Effector memory CD8-positive, alpha-beta T cell (primary cell): ENCODE measurements around the gene HYAL2.
"Not testable (repeated sequence)": the region's sequence is repeated elsewhere in the genome, so short reads cannot be mapped to it uniquely, and the experiment has no call there.

Experiments
- ATAC-seq: fragments of 150-1000 bp; cut with Tn5 transposase; replicated peaks from 2 replicates; pipeline ENCODE4 v1.10.0; 2021; ENCODE audit warnings: mild to moderate bottlenecking, moderate library complexity
- DNase-seq, 3 experiments: peaks; one replicate each; pipeline ENCODE4 v3.0.0; 2021
- H3K27ac Mint-ChIP-seq, 2 donors: one replicate each; pipeline ENCODE4 v1.8.0; 2022; ENCODE audit warnings: mild to moderate bottlenecking in 2 of 2, mixed read lengths in 2 of 2, moderate library complexity in 2 of 2
- H3K27me3 Mint-ChIP-seq, 2 donors: one replicate each; pipeline ENCODE4 v1.8.0; 2022; ENCODE audit warnings: mixed read lengths in 2 of 2
- H3K36me3 Mint-ChIP-seq: one replicate; pipeline ENCODE4 v1.8.0; 2022; ENCODE audit warnings: mild to moderate bottlenecking, moderate library complexity, mixed read lengths; ENCODE audit not compliant: insufficient read depth
- H3K4me1 Mint-ChIP-seq, 2 donors: one replicate each; pipeline ENCODE4 v1.8.0; 2022; ENCODE audit warnings: low read depth in 2 of 2, mixed read lengths in 2 of 2
- H3K4me3 Mint-ChIP-seq, 2 donors: one replicate each; pipeline ENCODE4 v1.8.0; 2022; ENCODE audit warnings: mild to moderate bottlenecking in 2 of 2, mixed read lengths in 2 of 2, moderate library complexity in 2 of 2
- H3K9me3 Mint-ChIP-seq, 2 donors: one replicate each; pipeline ENCODE4 v1.8.0; 2022; ENCODE audit warnings: mixed read lengths in 2 of 2

HYAL2 gene

DNA sequence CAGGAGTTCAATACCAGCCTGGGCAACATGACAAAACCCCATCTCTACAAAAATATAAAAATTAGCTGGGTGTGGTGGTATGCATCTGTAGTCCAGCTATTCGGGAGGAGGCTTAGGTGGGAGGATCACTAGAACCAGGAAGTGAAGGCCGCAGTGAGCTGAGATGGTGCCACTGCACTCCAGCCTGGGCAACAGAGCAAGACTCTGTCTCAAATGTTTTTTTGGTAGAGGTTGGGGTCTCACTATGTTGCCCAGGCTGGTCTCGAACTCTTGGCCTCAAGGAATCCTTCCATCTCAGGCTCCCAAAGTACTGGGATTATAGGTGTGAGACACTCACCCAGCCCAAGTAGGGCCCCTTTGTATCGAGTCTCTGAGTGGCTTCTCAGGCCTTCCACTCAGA, 28.5 kb downstream of the HYAL2 start:
- no peak for DNase-seq
- H3K4me3 Mint-ChIP-seq: no peak overlapping the region
- peaks cover 24 to 27% of the 10 kb centered on the region in 2 donors for H3K4me1 Mint-ChIP-seq
- H3K36me3 Mint-ChIP-seq: peaks cover 15% of the 10 kb centered on the region
- H3K27me3 Mint-ChIP-seq: no peaks in the 10 kb centered on the region
- H3K9me3 Mint-ChIP-seq: no peaks in the 10 kb centered on the region
- H3K27ac Mint-ChIP-seq: peak overlapping the region in 1 of 2 donors; percentile 86
- no peak for ATAC-seq

DNA sequence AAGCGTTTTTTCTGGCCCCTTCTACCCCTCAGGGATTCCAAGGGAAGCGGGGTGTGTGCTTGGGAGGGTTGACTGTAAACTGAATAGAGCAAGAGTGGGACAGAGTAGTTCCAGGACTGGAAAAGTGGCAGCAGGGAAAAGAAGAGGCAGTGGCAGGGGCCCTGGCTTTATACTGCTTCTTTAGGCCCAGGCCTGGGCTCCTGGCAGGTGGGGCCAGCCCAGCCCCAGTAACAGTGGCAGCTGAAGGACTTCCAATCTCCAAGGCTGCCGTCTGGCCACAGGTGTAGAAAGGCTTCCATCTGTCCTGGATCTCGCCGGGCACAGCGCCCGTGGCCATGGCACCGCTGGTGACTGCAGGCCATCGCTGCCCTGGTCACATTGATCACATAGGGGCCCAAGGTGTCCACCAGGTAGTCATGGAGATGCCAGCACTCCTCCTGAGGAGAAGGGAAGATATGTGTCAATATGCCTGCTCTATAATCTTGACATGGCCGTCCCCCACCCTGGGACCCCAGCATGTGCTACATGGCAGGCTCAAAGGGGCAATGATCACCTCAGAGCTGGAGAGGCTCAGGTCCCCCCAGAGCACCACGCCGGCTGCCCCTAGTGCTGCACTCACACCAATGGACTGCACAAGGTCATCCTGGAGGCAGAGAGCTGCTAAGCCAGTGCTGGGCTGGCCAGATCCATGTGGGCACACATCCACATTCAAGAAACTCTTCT, 29.3 kb downstream of the HYAL2 start:
- peaks cover 20% of the 10 kb centered on the region for H3K36me3 Mint-ChIP-seq
- H3K9me3 Mint-ChIP-seq: no peaks in the 10 kb centered on the region
- ATAC-seq (no peak), DNase-seq (no peak)
- H3K4me1 Mint-ChIP-seq: peaks cover 21% of the 10 kb centered on the region in 2 donors
- no peaks in the 10 kb centered on the region for H3K27me3 Mint-ChIP-seq
- H3K27ac Mint-ChIP-seq: peak overlapping the region; percentile 86 to 94
- H3K4me3 Mint-ChIP-seq: peak overlapping the region; percentile 81 to 82

DNA sequence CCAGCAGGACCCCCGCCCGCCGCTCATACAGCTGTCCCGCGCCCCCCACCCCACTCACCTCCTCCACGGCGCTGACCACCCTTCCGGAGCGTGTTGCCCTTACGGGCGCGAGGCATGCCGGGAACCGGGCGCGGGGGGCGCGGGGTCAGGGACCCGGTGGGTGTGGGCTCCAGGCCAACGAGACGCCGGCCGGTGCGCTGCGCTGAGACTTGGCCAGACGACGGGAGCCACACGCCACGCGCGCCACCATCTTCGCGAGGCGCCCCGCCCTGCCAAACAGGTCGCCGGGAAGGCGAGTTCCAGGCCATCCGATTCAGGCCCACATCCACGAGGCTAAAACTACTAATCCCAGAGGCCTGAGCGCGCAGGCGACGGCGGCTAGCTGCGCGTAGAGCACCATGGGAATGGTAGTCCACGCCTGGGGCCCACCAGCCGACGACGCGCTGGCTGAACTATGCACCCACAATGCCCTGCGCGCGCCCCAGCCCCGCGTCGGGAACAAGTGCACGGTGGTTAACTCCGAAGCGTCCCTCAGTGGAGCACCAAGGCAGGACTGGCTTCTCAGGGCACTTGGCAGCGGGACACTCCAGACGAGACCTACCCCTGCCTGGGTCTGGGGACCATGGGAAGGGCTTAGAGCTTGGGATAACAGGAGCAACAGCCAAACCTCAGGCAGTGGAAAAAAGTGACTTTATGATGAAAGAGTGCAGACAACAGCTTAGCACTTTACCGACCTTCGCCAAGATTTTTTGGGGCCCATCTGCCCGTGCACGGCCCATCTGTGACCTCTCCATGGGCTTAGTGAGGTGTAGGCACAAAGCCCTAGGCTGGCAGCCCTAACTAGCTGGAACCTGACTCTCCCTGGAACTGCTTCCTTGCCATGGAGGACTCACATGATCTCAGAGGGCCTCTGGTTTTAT, 30.1 kb downstream of the HYAL2 start, which contains the start of gene IFRD2:
IFRD2 (minus strand) TSS at position 271 of the 920 bp plus-strand sequence; CDS start at position 116, 155 bp downstream.
- DNase-seq (peak; percentile 91 to 93 (median 92)), ATAC-seq (peak; percentile 99)
- Mint-ChIP-seq H3K9me3 (no peaks in the 10 kb centered on the region), H3K4me3 (peak within 1 kb of the TSS; percentile 81 to 82), H3K36me3 (peaks cover 27% of the 10 kb centered on the region), H3K27ac (peak within 1 kb of the TSS; percentile 86 to 94), H3K4me1 (peaks cover 17 to 18% of the 10 kb centered on the region in 2 donors), H3K27me3 (no peaks in the 10 kb centered on the region)

DNA sequence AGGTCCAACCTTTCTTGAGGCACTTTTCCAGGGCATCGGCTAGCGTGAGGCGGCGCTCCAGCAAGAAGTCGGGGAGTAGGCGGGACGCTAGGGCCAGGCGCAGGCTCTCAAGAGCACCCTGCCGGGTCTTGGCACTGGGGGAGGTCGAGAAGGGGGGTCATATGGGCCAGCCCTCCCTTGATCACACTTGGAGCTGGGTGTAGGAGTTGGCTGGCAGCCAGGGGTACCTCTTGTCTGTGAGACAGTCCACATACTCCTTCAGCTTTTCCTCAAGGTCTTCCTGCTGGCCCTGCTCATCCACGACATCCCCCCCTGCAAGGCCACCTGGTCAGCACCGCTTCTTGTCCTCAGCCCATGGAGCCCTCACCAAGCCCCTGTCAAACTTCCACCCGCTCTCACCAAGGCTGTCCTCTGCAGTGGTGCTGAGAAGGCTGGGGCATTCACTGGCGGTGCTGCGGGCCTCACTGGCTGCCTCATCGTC, 32.3 kb downstream of the HYAL2 start:
- DNase-seq: no peak
- Mint-ChIP-seq H3K4me3 (no peak overlapping the region), H3K27me3 (no peaks in the 10 kb centered on the region), H3K27ac (no peak overlapping the region), H3K4me1 (peaks cover 17 to 18% of the 10 kb centered on the region in 2 donors), H3K36me3 (peaks cover 28% of the 10 kb centered on the region), H3K9me3 (no peaks in the 10 kb centered on the region)
- ATAC-seq: no peak

DNA sequence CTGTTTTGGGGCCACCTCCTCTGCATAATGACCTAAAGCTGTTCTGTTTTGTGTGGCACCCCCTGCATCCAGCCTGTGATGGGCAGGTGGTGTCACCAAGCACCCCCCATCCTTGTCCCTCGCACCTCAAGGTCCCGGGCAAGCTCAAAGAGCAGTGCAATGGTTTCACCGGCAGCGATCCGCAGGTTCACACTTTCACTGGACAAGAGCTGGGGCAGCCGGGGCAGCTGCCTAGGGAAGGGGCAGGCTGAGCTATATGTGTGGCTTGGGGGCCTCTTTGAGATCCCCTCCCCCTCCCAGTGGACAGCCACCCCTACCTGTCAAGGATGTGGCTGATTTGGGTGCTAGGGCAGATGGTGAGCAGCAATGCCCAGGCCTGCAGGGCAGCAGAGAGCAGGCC, 33.4 kb downstream of the HYAL2 start:
- H3K4me3 Mint-ChIP-seq: no peak overlapping the region
- peaks cover 17 to 18% of the 10 kb centered on the region in 2 donors for H3K4me1 Mint-ChIP-seq
- H3K27ac Mint-ChIP-seq: no peak overlapping the region

DNA sequence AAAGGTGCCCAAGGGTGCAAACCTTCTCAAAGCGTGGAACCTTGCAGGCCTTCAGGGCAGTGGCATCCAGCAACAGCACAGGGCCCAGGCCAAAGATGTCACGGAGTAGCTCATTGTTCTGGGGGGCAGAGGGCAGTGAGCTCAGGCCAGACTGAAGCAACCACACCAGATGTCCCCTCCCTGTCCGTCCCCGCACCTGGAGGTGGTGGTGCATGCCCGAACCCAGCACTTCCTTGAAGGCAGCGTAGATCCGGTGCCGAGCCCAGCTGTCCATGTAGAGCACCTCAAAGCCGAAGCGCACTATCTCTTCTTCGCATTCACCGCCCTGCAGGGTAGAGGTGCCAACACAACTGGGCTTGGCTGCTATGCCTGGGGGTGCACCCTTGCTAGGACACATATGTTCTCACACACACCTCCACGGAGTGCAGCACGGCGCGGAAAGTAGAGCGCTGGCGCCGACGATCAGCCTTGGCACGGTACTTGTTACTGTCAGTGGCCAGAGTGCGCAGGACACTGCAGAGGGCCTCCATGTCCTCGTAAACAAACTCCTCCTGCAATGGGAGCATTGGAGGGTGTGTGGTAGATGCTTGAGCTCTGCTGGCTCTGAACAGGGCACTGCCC, 34.0 kb downstream of the HYAL2 start:
- no peak for ATAC-seq
- DNase-seq: no peak
- peaks cover 31% of the 10 kb centered on the region for H3K36me3 Mint-ChIP-seq
- peaks cover 17 to 18% of the 10 kb centered on the region in 2 donors for H3K4me1 Mint-ChIP-seq
- no peak overlapping the region for H3K4me3 Mint-ChIP-seq
- H3K27me3 Mint-ChIP-seq: no peaks in the 10 kb centered on the region
- no peak overlapping the region for H3K27ac Mint-ChIP-seq
- H3K9me3 Mint-ChIP-seq: no peaks in the 10 kb centered on the region

More for the DNA sequence above, 33.4 kb downstream of the HYAL2 start:
- H3K27me3 Mint-ChIP-seq: no peaks in the 10 kb centered on the region
- DNase-seq (no peak), ATAC-seq (no peak)
- peaks cover 28% of the 10 kb centered on the region for H3K36me3 Mint-ChIP-seq
- no peaks in the 10 kb centered on the region for H3K9me3 Mint-ChIP-seq

DNA sequence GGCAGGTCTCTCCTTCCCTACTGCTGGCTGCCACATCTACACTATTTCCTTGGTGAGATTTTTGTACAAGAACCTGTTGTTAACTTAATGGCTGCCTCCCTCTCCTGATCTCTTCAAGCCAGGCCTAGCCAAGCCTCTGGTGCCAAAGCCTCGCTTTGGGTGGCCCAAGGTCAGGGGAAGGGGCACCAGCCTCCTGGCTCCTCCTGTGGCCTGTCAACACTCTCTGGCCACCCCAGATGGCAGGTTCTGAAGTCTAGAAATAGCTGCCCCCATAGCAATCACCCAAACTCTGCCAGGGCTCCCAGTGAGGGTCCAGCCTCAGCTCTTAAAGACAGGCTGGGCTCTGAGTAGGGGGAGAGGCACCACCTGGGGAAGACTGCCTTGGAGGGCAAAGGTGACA, 35.3 kb downstream of the HYAL2 start:
- DNase-seq (no peak), ATAC-seq (no peak)
- no peak overlapping the region for H3K27ac Mint-ChIP-seq
- peaks cover 26% of the 10 kb centered on the region for H3K36me3 Mint-ChIP-seq
- no peak overlapping the region for H3K4me3 Mint-ChIP-seq
- H3K27me3 Mint-ChIP-seq: no peaks in the 10 kb centered on the region
- peaks cover 7 to 10% of the 10 kb centered on the region in 2 donors for H3K4me1 Mint-ChIP-seq
- no peaks in the 10 kb centered on the region for H3K9me3 Mint-ChIP-seq

DNA sequence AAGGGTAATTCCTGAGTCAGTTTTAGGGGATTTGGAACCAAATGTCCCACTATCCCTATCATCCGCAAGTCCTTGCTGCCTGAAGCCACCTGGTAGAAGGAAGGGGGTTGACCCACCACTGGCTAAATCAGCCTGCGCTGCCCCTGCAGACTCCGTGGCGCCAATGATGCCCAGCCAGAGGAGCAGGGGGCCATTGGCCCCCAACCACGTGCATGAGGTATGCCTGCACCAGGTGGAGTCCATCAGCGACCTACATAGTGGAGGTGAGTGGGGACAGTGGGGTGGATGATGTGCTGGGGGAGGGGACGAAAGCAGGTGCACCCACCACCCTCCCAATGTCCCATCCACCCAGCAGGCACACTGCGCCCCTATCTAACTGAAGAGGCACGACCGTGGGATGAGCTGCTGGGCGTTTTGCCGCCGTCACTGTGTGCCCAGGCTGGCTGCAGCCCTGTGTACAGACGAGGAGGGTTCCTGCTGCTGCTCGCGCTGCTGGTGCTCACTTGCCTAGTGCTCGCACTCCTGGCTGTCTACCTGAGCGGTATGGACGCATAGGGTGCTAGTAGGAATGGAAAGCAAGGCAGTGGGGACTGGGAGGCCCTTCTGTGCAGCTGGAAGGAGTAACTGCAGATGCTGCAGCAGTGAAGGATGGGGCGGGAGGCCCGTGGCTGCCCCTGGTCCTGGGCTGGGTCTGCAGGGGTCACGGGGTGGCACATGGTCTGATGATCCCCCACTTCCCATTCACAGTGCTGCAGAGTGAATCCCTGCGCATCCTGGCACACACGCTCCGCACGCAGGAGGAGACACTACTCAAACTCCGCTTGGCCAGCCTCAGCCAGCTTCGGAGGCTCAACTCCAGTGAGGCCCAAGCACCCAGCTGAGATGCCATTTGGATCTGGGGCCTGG, 36.0 kb downstream of the HYAL2 start:
- Mint-ChIP-seq H3K27ac (no peak overlapping the region), H3K9me3 (no peaks in the 10 kb centered on the region), H3K27me3 (no peaks in the 10 kb centered on the region), H3K4me1 (peaks cover 6 to 8% of the 10 kb centered on the region in 2 donors), H3K36me3 (peaks cover 26% of the 10 kb centered on the region), H3K4me3 (no peak overlapping the region)
- DNase-seq (no peak), ATAC-seq (no peak)

DNA sequence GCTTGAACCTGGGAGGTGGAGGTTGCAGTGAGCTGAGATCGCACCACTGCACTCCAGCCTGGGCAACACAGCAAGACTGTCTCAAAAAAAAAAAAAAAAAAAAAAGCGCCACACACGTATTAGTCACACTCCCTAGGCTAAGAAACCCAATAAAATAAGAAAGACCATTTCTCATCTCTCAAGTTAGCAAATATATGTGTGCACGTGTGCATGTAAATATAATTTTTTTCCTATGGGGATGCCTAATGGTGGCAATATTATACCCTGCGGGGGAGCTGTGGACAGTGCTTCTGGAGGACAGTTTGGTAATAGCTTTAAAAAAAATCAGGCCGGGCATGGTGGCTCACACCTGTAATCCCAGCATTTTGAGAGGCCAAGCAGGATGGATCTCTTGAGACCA, 38.4 kb downstream of the HYAL2 start:
- H3K9me3 Mint-ChIP-seq, H3K4me3 Mint-ChIP-seq, H3K4me1 Mint-ChIP-seq, H3K27me3 Mint-ChIP-seq, H3K27ac Mint-ChIP-seq, DNase-seq, ATAC-seq: not testable (repeated sequence)
- H3K36me3 Mint-ChIP-seq: peaks cover 23% of the 10 kb centered on the region

DNA sequence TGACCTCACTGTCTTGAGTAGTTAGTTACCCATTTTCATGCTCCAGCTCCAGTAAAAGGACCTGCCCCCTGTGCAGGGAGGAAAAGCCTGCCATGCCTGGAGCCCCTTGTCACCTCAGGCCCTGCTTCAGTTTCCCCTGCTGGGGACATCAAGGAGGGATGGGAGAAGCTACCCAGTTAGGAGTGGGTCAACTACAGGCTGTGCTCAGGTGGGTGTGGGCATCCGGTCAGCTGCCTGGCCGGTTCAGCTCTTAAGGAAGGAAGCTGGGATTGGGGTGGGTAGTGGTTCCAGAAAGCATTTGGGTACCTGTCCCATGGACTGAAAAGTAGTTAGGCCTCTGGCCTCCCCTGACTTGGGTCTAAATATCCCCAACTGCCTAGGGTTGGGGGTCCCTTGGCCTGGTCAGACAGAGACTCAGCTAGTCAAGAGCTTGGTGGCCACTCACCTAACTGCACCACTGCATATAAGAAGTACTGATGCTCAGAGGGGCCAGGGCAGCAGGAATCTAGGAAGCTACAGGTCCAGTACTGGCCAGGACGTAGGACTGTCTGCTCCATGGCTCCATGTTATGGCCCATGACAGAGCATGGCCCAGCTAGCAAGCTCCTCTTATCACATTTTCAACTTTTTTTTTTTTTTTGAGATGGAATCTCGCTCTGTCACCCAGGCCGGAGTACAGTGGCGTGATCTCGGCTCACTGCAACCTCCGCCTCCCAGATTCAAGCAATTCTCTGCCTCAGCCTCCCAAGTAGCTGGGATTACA, 43.1 kb downstream of the HYAL2 start:
- no peak overlapping the region for H3K4me3 Mint-ChIP-seq
- DNase-seq (no peak), ATAC-seq (no peak)
- peaks cover 23 to 33% of the 10 kb centered on the region in 2 donors for H3K27me3 Mint-ChIP-seq
- H3K9me3 Mint-ChIP-seq: no peaks in the 10 kb centered on the region
- no peak overlapping the region for H3K27ac Mint-ChIP-seq
- peaks cover 10% of the 10 kb centered on the region for H3K36me3 Mint-ChIP-seq
- H3K4me1 Mint-ChIP-seq: peaks cover 12% of the 10 kb centered on the region in 2 donors

DNA sequence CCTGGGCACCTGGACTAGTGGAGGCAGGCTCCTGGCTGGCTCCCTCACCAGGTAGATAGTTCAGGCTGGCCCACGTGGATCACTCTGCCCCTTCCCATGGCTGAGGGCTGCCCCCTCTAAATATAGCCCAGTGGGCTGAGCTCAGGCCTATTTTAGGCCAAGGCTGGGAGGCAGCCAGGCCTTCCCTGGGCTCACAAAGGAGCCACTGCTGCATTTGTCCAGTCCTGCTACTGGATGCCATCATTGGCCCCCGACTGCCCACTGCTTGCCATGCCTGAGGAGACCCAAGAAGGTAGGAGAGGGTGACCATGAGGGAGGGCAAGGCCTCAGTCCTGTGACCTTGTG, 43.7 kb downstream of the HYAL2 start, which contains the start of gene LSMEM2:
LSMEM2 (plus strand) TSS at position 208 of the 345 bp plus-strand sequence; CDS start at position 235, 27 bp downstream.
- Mint-ChIP-seq H3K36me3 (peaks cover 14% of the 10 kb centered on the region), H3K4me3 (no peak within 1 kb of the TSS), H3K27me3 (peaks cover 28 to 39% of the 10 kb centered on the region in 2 donors), H3K9me3 (no peaks in the 10 kb centered on the region), H3K4me1 (peaks cover 16 to 17% of the 10 kb centered on the region in 2 donors), H3K27ac (no peak within 1 kb of the TSS)
- DNase-seq (no peak), ATAC-seq (no peak)
